K562 (cell line): ENCODE measurements around the gene SLCO3A1. TPM values are rescaled to one million over a fixed set of nuclear protein-coding genes. Genes with fewer than 3 reads are reported as not detected.

ENCODE experiments used
- CBX2 ChIP-seq: fragments of 200-600 bp; sonication (generic); IDR thresholded peaks from one replicate; pipeline ENCODE4 v1.6.1; 2012; ENCODE audit warnings: mild to moderate bottlenecking, low read length, inconsistent platforms; ENCODE audit not compliant: insufficient read depth, poor library complexity, severe bottlenecking
- FOXP1 ChIP-seq: sonication (generic); formaldehyde crosslinking; IDR thresholded peaks from 2 replicates; pipeline ENCODE4 v1.8.0; 2022; ENCODE audit warnings: mild to moderate bottlenecking, missing genetic modification reagents
- MCM3 ChIP-seq: fragments of 450-650 bp; IDR thresholded peaks from 2 replicates; pipeline ENCODE4 v1.6.1; 2016
- PML ChIP-seq: IDR thresholded peaks from 2 replicates; pipeline ENCODE4 v1.6.1; 2012; ENCODE audit warnings: low read length, inconsistent platforms
- SRSF1 ChIP-seq: fragments of 200-400 bp; formaldehyde crosslinking; IDR thresholded peaks from 2 replicates; pipeline ENCODE4 v1.6.1; 2017; ENCODE audit warnings: mild to moderate bottlenecking, low read depth, low read length, moderate library complexity
- SRSF9 ChIP-seq: fragments of 200-400 bp; formaldehyde crosslinking; IDR thresholded peaks from 2 replicates; pipeline ENCODE4 v1.6.1; 2017; ENCODE audit warnings: low read depth, low read length, borderline replicate concordance
- YY1 ChIP-seq, 3 experiments: IDR thresholded peaks; 2 replicates each; pipeline ENCODE4 v1.6.1; 2011; ENCODE audit warnings: low read length in 2 of 3, mild to moderate bottlenecking in 2 of 3, moderate library complexity in 2 of 3, borderline replicate concordance in 1 of 3, control low read depth in 1 of 3, low read depth in 1 of 3; ENCODE audit not compliant: insufficient read depth in 3 of 3, insufficient replicate concordance in 2 of 3, control insufficient read depth in 1 of 3, insufficient read length in 1 of 3; ENCODE audit errors: extremely low read depth in 1 of 3
- ZNF165 ChIP-seq: fragments of 250-450 bp; sonication (Bioruptor Pico); IDR thresholded peaks from 2 replicates; pipeline ENCODE4 v1.4.0; 2020; ENCODE audit warnings: borderline replicate concordance
- ZNF445 ChIP-seq: fragments of 250-450 bp; sonication (Bioruptor Pico); IDR thresholded peaks from 2 replicates; pipeline ENCODE4 v1.4.0; 2020; ENCODE audit warnings: low read depth, mild to moderate bottlenecking, moderate library complexity
- polyA plus RNA-seq, 8 experiments: library from polyadenylated mRNA; depleted of rRNA in 4 of 8; stranded (reverse) in 5 of 8; unstranded in 3 of 8; fragments of >200 nt; fragmentation: Nextera tagmentation in 2 of 8; fragmentation: Illumina TruSeq in 1 of 8; extraction: Ambion mirVana in 2 of 8; extraction: Trizol in 1 of 8; gene quantifications; 2 replicates each; pipeline versions ENCODE4 v1.2.1 to v1.2.3, GENCODE V29; 2011 to 2014; ENCODE audit warnings: inconsistent platforms in 1 of 8, missing spikeins in 1 of 8
- total RNA-seq, 7 experiments: library from RNA; depleted of rRNA in 6 of 7; stranded (reverse); fragments of >200 nt in 6 of 7; fragmentation: Illumina TruSeq in 2 of 7; extraction: Trizol in 2 of 7; gene quantifications; 2 replicates each; pipeline versions ENCODE4 v1.2.1 to v1.2.3, GENCODE V29; 2011 to 2021; ENCODE audit warnings: low replicate concordance in 1 of 7
- TF ChIP-seq, protein P1 (sequence below): fragments of 250-450 bp; sonication (Bioruptor Pico); IDR thresholded peaks from 2 replicates; pipeline ENCODE4 v1.5.0; 2021; ENCODE audit warnings: mild to moderate bottlenecking, moderate library complexity
- TF ChIP-seq, protein P2 (sequence below): fragments of 450-650 bp; formaldehyde crosslinking; IDR thresholded peaks from 2 replicates; pipeline ENCODE4 v1.4.0; 2022; ENCODE audit warnings: mild to moderate bottlenecking, moderate library complexity
- TF ChIP-seq, protein P3 (sequence below): fragments of 450-650 bp; formaldehyde crosslinking; IDR thresholded peaks from 2 replicates; pipeline ENCODE4 v1.4.0; 2020; ENCODE audit warnings: mild to moderate bottlenecking, moderate library complexity
- TF ChIP-seq, protein P4 (sequence below): fragments of 450-650 bp; formaldehyde crosslinking; IDR thresholded peaks from 2 replicates; pipeline ENCODE4 v1.4.0; 2022; ENCODE audit warnings: missing genetic modification characterization
- TF ChIP-seq, protein P5 (sequence below): fragments of 450-650 bp; IDR thresholded peaks from 2 replicates; pipeline ENCODE4 v1.6.1; 2017; ENCODE audit warnings: antibody characterized with exemption

SLCO3A1 gene
- total and polyA plus RNA-seq, 9 of the 15 experiments (the other 6 are each of a cell fraction or from before 2014, with no cell fraction given) = 0.01 to 0.84 (median 0.06) TPM; not detected in 3

DNA sequence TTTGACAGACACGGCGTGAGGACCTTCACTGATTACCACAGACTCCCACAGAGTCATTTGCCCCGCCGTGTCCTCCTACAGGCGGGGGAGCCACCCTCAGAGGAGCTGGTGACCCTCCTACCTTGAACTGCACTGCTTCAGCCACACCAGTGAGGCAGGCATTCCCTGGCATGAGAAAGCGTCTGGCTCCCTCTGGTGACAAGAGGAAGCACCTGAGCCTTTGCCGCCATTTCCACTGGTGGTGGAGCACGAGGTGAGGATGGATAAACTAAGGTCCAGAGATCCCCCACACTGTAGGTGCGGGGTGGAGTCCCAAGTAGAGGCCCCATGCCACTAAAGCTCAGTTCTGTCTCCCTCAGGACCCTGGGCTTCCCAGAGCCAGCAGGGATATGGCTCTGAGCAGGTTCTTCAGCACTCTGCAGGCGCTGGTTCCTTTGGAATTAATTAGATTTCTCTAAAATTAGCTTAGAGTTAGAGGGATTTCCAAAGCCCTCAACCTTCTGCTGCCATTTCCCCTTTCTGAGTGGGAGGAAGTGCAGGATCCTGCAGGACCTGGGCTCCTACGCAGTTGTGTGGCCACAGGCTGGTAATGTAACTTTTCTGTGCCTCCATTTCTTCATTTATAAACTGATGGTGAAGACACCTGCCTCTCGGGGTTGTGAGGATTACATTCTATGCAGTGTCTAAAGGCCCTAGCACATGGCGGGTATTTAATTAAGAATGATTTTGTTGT is 224.0 kb downstream of the SLCO3A1 start (continued):
- TF ChIP-seq, protein P1, sequence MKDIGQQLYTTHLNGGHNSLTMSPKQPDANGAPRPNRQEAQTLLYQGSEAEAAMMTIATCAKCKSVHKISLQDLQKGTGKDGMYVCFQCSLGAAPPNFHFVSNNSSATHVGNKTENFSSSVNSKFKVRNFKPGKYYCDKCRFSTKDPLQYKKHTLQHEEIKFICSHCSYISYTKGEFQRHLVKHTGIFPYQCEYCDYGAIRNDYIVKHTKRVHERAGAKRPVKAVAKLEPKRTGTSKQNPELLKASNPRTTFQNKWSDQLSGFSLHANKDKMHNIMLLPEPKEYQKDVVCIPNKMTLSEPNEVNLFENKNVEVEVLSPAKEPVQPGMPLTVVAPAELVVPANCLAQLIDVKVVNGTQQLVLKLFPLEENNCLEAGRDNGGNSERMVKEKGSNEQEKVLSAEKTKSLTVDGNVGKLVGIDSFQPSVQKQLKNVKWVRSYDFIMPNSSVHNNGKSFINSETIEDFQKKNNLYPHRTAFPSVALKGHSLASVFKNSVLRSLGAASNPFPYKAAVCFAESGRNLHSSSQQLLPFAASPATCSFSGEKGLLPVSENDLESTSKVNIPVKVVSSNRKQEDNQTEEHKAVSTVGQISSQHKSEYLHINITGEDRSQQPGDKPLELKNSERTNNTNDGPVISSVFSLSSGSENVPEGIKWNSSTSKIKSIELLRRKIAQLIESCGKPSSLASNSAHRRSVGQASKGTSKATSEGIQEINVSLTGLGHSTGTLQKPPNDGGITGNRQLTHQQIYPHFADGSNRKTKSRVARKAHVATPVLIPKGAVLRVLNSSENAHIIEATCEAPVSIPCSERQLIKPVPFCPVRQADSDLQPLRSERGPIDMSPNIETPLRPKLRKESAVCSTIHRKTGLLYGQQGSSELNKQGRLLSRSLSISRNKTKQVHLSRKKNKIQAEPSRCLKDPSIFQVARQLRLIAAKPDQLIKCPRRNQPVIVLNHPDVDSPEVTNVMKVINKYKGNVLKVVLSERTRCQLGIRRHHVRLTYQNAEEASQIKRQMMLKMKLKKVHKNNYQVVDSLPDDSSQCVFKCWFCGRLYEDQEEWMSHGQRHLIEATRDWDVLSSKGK = no peak
- TF ChIP-seq, protein P2, sequence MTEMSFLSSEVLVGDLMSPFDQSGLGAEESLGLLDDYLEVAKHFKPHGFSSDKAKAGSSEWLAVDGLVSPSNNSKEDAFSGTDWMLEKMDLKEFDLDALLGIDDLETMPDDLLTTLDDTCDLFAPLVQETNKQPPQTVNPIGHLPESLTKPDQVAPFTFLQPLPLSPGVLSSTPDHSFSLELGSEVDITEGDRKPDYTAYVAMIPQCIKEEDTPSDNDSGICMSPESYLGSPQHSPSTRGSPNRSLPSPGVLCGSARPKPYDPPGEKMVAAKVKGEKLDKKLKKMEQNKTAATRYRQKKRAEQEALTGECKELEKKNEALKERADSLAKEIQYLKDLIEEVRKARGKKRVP (CRISPR knock-in tag) = no peak
- TF ChIP-seq, protein P3, sequence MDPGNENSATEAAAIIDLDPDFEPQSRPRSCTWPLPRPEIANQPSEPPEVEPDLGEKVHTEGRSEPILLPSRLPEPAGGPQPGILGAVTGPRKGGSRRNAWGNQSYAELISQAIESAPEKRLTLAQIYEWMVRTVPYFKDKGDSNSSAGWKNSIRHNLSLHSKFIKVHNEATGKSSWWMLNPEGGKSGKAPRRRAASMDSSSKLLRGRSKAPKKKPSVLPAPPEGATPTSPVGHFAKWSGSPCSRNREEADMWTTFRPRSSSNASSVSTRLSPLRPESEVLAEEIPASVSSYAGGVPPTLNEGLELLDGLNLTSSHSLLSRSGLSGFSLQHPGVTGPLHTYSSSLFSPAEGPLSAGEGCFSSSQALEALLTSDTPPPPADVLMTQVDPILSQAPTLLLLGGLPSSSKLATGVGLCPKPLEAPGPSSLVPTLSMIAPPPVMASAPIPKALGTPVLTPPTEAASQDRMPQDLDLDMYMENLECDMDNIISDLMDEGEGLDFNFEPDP = no peak
- TF ChIP-seq CBX2 (no peak), MCM3 (no peak), ZNF165 (CRISPR knock-in tag) (no peak), SRSF1 (no peak), PML (no peak), YY1 (IDR thresholded peaks at IDR 0.05; ENCODE audit: borderline replicate concordance in 1 of 3, control insufficient read depth in 1 of 3, extremely low read depth in 1 of 3, insufficient read depth in 3 of 3, insufficient read length in 1 of 3, insufficient replicate concordance in 2 of 3, low read depth in 1 of 3, low read length in 2 of 3) (peak; percentile 18 to 81 (median 68)), ZNF445 (CRISPR knock-in tag) (no peak), FOXP1 (CRISPR knock-in tag) (no peak), SRSF9 (no peak)
- TF ChIP-seq, protein P4, sequence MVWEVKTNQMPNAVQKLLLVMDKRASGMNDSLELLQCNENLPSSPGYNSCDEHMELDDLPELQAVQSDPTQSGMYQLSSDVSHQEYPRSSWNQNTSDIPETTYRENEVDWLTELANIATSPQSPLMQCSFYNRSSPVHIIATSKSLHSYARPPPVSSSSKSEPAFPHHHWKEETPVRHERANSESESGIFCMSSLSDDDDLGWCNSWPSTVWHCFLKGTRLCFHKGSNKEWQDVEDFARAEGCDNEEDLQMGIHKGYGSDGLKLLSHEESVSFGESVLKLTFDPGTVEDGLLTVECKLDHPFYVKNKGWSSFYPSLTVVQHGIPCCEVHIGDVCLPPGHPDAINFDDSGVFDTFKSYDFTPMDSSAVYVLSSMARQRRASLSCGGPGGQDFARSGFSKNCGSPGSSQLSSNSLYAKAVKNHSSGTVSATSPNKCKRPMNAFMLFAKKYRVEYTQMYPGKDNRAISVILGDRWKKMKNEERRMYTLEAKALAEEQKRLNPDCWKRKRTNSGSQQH = no peak
- TF ChIP-seq, protein P5, sequence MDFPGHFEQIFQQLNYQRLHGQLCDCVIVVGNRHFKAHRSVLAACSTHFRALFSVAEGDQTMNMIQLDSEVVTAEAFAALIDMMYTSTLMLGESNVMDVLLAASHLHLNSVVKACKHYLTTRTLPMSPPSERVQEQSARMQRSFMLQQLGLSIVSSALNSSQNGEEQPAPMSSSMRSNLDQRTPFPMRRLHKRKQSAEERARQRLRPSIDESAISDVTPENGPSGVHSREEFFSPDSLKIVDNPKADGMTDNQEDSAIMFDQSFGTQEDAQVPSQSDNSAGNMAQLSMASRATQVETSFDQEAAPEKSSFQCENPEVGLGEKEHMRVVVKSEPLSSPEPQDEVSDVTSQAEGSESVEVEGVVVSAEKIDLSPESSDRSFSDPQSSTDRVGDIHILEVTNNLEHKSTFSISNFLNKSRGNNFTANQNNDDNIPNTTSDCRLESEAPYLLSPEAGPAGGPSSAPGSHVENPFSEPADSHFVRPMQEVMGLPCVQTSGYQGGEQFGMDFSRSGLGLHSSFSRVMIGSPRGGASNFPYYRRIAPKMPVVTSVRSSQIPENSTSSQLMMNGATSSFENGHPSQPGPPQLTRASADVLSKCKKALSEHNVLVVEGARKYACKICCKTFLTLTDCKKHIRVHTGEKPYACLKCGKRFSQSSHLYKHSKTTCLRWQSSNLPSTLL = no peak
